Measurements from ENCODE around the gene PPP1R13B. TPM values are rescaled to one million over a fixed set of nuclear protein-coding genes. Genes with fewer than 3 reads are reported as not detected.

The PPP1R13B gene
- total RNA-seq, 2 donors from 2014 or later: 10.0 to 10.4 TPM

GRCh38 chr14:103871596-103872480, 24.5 kb upstream of the PPP1R13B start:
- Mint-ChIP-seq H3K27ac (peak overlapping the region; percentile 90), H3K4me3 (peak overlapping the region; percentile 88), H3K4me1 (peaks cover 6% of the 10 kb centered on the region), H3K9me3 (no peaks in the 10 kb centered on the region), H3K27me3 (no peaks in the 10 kb centered on the region), H3K36me3 (ENCODE audit: low read depth) (no peaks in the 10 kb centered on the region)
- ATAC-seq (replicated peaks): peak; percentile 98

DNA sequence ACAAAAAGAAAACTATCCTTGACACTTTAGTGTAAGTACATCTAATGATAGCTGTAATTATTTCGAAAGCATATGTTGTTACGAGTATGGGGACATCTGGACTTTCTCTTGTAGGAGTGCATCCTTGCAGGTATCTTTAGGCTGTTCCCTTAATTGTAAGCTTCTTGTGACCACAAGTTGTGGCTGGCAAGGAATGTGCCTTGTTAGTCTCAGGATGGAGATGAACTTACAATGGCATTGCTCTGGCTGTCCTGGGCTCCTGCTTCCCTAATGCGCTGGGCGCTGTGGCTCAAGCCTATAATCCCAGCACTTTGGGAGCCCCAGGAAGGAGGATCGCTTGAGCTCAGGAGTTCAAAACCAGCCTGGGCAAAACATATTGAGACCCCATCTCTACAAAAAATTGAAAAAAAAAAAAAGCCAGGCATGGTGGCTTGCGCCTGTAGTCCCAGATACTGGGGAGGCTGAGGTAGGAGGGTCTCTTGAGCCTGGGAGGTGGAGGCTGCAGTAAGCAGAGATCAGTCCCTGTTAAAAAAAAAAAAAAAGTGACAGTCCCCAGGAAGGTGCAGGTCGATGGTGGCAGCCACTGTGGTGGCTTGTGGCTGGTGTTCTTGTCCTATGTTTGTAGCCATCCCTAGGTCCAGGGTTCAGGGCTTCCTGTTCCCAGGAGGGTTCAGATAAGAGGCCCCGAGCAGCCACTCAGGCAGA, 23.7 kb upstream of the PPP1R13B start:
- peaks cover 6% of the 10 kb centered on the region for H3K4me1 Mint-ChIP-seq
- H3K4me3 Mint-ChIP-seq: peak overlapping the region; percentile 88
- H3K27ac Mint-ChIP-seq: no peak overlapping the region
- no peaks in the 10 kb centered on the region for H3K36me3 Mint-ChIP-seq (ENCODE audit: low read depth)
- ATAC-seq (replicated peaks): no peak
- no peaks in the 10 kb centered on the region for H3K27me3 Mint-ChIP-seq
- no peaks in the 10 kb centered on the region for H3K9me3 Mint-ChIP-seq

DNA sequence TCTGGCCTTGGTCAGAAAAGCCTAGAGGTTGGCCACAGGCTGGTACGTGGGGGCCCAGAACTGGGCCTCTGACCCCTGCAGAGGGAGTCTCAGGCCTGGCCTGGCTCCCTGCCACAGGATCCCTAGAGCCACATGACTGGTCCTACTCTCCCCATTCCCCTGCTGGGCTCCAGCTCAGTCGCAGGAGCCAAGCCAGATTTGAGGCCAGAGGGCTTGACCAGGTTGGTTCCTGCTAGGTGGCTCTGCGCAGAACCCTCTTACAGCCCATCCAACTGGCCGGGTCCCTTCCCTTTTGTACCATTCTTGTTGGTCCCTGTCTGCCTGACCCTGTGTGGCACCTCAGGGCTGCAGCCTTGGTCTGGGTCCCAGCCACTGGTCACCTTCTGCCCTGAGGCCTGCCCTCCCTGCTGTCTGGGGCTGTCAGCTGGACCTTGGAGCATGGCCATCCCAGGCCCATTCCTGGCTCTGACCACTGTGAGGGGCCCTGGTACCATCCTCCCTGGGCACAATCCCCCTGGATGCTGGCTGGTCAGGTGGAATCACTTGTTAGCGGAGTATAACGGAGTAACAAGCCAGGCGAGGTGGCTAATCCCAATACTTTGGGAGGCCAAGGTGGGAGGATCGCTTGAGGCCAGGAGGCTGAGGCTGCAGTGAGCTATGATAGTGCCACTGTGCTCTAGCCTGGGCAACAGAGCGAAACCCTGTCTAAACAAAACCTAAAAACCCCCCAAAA, 22.9 kb upstream of the PPP1R13B start:
- no peak for ATAC-seq (replicated peaks)
- Mint-ChIP-seq H3K9me3 (no peaks in the 10 kb centered on the region), H3K27ac (no peak overlapping the region), H3K36me3 (ENCODE audit: low read depth) (no peaks in the 10 kb centered on the region), H3K4me1 (peaks cover 6% of the 10 kb centered on the region), H3K27me3 (no peaks in the 10 kb centered on the region), H3K4me3 (no peak overlapping the region)

DNA sequence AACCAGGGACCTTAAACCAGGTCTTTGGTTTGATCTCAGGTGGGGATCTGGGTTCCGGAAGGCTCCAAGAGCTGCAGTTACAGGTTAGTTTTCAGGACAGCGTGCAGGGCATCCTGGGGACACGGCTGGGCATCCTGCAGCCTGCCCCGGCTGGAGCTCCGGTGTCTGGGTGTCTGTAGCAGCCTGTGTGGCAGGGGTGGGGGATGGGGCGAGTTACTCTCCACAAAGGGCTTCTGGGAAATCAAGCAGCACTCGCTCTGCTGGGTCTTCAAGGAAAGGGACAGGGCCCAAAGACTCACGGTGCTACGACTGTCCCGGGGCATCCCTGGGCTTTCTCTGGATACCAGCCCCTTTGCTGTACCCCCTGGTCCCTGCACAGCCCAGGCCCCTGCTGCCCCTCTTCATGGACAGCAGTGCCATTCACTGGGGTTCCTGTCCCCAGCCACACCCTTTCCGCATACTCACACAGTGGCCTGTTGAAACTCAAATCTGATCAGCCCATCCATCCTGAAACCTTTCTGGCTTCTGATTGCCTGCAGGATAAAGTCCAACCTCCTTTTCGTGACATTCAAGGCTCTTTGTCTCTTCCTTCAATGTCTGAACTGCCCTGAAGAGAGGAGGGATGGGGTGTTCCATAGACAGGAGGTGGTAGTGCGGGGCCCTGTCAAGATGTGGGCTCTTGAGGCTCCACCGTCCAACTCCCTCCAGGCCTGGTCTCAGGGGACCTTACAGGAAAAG, 22.2 kb upstream of the PPP1R13B start:
- no peaks in the 10 kb centered on the region for H3K36me3 Mint-ChIP-seq (ENCODE audit: low read depth)
- no peaks in the 10 kb centered on the region for H3K9me3 Mint-ChIP-seq
- ATAC-seq (replicated peaks): no peak
- no peaks in the 10 kb centered on the region for H3K4me1 Mint-ChIP-seq
- no peaks in the 10 kb centered on the region for H3K27me3 Mint-ChIP-seq
- H3K27ac Mint-ChIP-seq: no peak overlapping the region
- no peak overlapping the region for H3K4me3 Mint-ChIP-seq

DNA sequence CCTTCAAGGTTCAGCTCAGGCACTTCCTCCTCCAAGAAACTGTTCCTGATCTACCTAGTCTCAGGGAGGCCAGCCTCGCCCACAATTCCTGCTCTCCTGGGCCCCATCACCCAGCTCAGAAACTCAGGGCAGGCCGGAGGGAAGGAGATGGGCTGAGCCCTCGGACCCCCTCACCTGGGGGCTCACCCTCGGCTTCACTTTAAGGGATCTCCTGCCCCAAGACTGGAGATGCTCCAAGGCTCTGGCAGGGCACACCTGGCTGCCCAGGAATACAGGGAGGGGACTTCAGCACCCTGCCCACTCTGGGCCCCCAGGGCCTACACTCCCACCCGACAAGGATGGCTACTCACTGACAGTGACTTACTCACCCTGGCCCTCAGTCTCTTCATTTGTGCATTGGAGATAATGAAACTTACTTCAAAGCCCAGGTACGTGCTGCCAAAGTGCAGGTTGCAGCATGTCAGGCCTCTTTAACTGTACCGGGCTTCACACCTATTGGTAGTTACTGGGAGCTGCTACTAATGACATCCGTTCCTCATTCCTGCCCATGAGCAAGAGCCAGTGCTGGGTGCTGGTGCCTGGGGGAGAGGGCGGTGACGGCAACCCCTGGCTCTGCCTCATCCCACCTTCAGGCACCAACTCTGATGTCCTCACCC, 21.0 kb upstream of the PPP1R13B start:
- Mint-ChIP-seq H3K4me3 (no peak overlapping the region), H3K9me3 (no peaks in the 10 kb centered on the region), H3K4me1 (no peaks in the 10 kb centered on the region), H3K27ac (peak overlapping the region; percentile 56), H3K27me3 (no peaks in the 10 kb centered on the region), H3K36me3 (ENCODE audit: low read depth) (no peaks in the 10 kb centered on the region)
- ATAC-seq (replicated peaks): no peak

DNA sequence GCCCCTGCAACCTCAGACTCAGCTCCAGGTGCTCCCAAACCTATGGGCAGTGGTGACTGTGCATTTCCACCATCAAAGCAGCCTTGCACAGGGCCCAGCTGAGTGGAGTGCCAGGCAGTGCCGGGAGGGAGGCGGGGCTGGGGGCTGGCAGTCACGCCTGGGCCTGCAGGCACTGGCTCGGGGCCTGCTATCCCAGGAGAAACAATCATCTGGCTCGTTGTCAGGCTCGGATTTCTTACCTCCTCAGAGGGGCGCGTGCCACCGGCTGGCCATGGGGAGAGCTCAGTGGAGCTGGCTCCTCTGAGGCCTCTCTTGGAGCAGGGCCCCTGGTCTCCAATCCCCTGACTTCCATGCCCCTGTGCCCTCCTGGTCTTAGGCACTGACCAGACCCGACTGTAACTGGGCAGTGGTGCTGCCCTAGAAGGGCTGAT, 20.2 kb upstream of the PPP1R13B start:
- Mint-ChIP-seq H3K27ac (no peak overlapping the region), H3K4me1 (no peaks in the 10 kb centered on the region), H3K9me3 (no peaks in the 10 kb centered on the region), H3K4me3 (no peak overlapping the region), H3K36me3 (ENCODE audit: low read depth) (no peaks in the 10 kb centered on the region), H3K27me3 (no peaks in the 10 kb centered on the region)
- ATAC-seq (replicated peaks): no peak

DNA sequence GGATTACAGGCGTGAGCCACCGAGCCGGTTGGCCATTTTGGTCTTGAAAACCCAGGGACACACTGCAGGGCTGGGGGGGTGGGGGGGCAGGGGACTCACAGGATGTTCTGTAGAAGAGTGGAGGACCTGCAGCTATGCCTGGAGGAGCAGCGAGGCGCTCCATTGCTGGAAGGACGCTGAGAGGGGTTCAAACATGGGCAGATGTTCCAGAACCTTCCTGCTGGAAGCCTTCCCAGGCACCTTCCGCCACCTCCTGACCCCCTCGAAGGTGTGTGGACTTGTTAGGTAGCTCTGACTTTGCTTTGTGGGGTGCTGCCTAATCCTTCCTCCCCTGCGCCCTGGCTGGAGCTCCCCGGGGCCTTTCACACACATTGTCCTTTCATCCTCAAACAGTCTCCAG, 19.6 kb upstream of the PPP1R13B start:
- Mint-ChIP-seq H3K4me3 (no peak overlapping the region), H3K4me1 (no peaks in the 10 kb centered on the region), H3K9me3 (no peaks in the 10 kb centered on the region), H3K27ac (no peak overlapping the region), H3K36me3 (ENCODE audit: low read depth) (no peaks in the 10 kb centered on the region), H3K27me3 (peaks cover 3% of the 10 kb centered on the region)
- ATAC-seq (replicated peaks): no peak

DNA sequence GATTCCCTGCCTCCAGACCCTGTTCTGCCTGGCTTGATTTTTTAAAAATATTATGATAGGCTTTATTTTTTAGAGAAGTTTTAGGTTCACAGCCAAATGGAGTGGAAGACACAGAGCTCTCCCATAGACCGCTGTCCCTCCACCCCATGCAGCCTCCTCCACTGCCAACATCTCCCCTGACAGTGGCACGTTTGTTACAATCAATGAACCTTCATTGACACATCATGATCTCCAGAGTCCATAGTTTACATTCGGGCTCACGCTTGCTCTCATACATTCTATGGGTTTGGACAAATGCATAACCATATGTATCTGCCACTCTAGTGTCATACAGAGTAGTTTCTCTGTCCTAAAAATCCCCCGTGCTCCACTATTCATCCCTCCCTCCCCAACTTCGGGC, 15.9 kb upstream of the PPP1R13B start:
- Mint-ChIP-seq H3K27ac (no peak overlapping the region), H3K4me3 (no peak overlapping the region), H3K9me3 (no peaks in the 10 kb centered on the region), H3K27me3 (peaks cover 6% of the 10 kb centered on the region), H3K36me3 (ENCODE audit: low read depth) (no peaks in the 10 kb centered on the region), H3K4me1 (no peaks in the 10 kb centered on the region)
- ATAC-seq (replicated peaks): no peak

GRCh38 chr14:103862393-103862782, 15.0 kb upstream of the PPP1R13B start:
- Mint-ChIP-seq H3K4me1 (no peaks in the 10 kb centered on the region), H3K4me3 (no peak overlapping the region), H3K27ac (no peak overlapping the region), H3K9me3 (no peaks in the 10 kb centered on the region), H3K36me3 (ENCODE audit: low read depth) (no peaks in the 10 kb centered on the region), H3K27me3 (peaks cover 6% of the 10 kb centered on the region)
- ATAC-seq (replicated peaks): no peak

- Mint-ChIP-seq H3K4me3 (no peak overlapping the region), H3K36me3 (ENCODE audit: low read depth) (no peaks in the 10 kb centered on the region), H3K27ac (no peak overlapping the region), H3K9me3 (no peaks in the 10 kb centered on the region), H3K4me1 (no peaks in the 10 kb centered on the region), H3K27me3 (peaks cover 6% of the 10 kb centered on the region)
- ATAC-seq (replicated peaks): no peak
These were observed 14.3 kb upstream of the PPP1R13B start for GRCh38 chr14:103861413-103862392.

DNA sequence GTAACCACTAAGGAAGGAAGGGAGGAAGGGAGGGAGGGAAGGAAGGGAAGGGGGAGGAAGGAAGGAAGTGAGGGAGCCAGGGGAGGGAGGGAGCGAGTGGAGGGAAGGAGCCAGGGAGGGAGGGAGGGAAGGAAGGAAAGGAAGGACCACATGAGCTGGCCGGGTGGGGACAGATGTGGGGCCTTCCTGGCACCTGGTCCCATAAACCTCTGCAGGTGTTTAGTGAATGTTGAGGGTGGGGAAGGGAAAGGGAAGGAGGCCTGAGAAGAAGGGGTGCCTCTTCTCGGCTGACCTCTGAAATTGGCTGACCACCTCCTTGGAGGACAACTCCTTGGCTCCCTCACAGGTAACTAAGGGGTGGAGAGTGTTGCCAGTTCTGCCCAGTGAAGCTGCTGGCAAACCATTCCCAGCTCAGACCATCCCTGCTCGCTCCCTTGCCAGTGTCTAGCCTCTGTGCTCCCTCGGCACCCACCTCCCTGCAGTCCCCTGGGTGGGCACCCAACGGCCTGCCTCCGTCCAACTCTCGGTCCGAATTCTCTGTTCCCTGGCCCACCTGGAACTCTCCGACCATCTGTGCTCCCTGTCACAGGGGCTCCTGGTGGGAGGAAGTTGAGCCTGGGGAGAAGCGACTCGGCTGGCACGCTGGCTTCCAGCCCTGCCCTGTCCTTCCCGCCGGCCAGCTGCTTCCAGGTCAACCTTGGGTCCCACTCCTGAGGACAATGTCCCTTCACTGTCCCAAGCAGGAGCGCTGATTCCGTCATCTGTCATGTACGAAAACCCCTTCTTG, 12.2 kb upstream of the PPP1R13B start:
- no peaks in the 10 kb centered on the region for H3K36me3 Mint-ChIP-seq (ENCODE audit: low read depth)
- peaks cover 6% of the 10 kb centered on the region for H3K27me3 Mint-ChIP-seq
- H3K4me1 Mint-ChIP-seq: no peaks in the 10 kb centered on the region
- ATAC-seq (replicated peaks): no peak
- no peaks in the 10 kb centered on the region for H3K9me3 Mint-ChIP-seq
- H3K27ac Mint-ChIP-seq: no peak overlapping the region
- no peak overlapping the region for H3K4me3 Mint-ChIP-seq

DNA sequence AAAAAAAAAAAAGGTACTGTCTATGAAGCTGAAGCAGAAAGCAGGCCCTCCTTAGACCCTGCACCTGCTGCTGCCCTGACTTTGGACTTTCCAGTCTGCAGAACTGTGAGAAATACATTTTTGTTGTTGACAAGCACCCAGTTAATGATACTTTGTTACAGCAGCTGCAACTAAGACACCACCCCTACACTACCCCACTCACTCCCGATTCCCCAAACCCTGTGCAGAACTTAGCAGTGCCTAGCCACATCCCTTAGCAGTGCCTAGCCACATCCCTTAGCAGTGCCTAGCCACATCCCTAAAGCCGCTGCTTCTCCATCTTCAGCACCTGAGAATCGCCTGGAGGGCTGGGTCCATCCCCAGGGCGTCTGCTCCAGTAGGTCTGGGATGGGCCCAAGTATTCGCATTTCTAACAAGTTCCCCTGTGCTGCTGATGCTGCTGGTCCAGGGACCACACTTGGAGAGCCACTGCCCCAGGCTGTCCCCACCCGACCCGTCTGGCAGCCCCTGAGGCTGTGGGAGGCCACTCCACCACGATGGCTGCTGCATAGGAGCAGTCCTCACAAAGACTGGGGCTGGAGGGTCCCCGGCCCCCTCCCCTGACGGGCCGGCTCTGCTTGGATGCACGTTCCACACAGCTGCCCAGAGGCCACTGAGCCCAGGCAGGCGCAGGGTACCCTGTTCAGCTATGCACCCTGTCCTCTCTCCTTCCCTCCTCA, 10.8 kb upstream of the PPP1R13B start:
- Mint-ChIP-seq H3K9me3 (no peaks in the 10 kb centered on the region), H3K36me3 (ENCODE audit: low read depth) (no peaks in the 10 kb centered on the region)

More for the DNA sequence above, 10.8 kb upstream of the PPP1R13B start:
- Mint-ChIP-seq H3K4me3 (no peak overlapping the region), H3K27ac (no peak overlapping the region), H3K4me1 (no peaks in the 10 kb centered on the region), H3K27me3 (peaks cover 6% of the 10 kb centered on the region)
- ATAC-seq (replicated peaks): no peak

Data from activated T-helper 17 cell treated with anti-CD3 and anti-CD28 coated beads, Interleukin-2, amount 50 U/mL, for 72 hours (primary cell).